ENCODE data around the gene TCAIM. TPM values are rescaled to one million over a fixed set of nuclear protein-coding genes. Genes with fewer than 3 reads are reported as not detected.

The TCAIM gene
- total and polyA plus RNA-seq, 2 donors (not counting 3 experiments of a cell fraction or from before 2014, with no cell fraction given), result 9.2 to 18.2 TPM

- ChIA-PET CTCF (no interaction called here), POLR2A (no interaction called here)
- Histone ChIP-seq H3K9me3 (replicated peaks; ENCODE audit: control insufficient read depth, insufficient read depth, low read length) (no peaks in the 10 kb centered on the region), H3K27ac (ENCODE audit: insufficient read depth, low read depth, low read length) (no peak overlapping the region), H4K20me1 (replicated peaks; ENCODE audit: control insufficient read depth, extremely low read depth, insufficient read depth, low read length) (no peaks in the 10 kb centered on the region), H3K4me1 (ENCODE audit: control insufficient read depth, extremely low read depth, insufficient read depth, low read length) (no peaks in the 10 kb centered on the region), H3K9ac (replicated peaks; ENCODE audit: extremely low read depth, insufficient read depth, low read length) (no peak overlapping the region), H3K79me2 (ENCODE audit: control insufficient read depth, insufficient read depth, low read length) (no peaks in the 10 kb centered on the region), H3K4me3 (replicated peaks in 1 of 3; ENCODE audit: insufficient read depth in 1 of 3, low read depth in 1 of 3, low read length in 3 of 3) (no peak overlapping the region), H3K4me2 (ENCODE audit: insufficient read depth, low read length) (no peak overlapping the region), H2AFZ (ENCODE audit: low read depth, low read length) (no peak overlapping the region), H3K27me3 (ENCODE audit: control insufficient read depth in 2 of 2, insufficient read depth in 2 of 2, low read length in 2 of 2) (peaks cover 4 to 5% of the 10 kb centered on the region in 2 experiments), H3K36me3 (ENCODE audit: control insufficient read depth in 2 of 2, extremely low read depth in 1 of 2, insufficient read depth in 2 of 2, low read length in 2 of 2) (no peaks in the 10 kb centered on the region), H3K9me1 (replicated peaks; ENCODE audit: control insufficient read depth, extremely low read depth, insufficient read depth, low read length) (peaks cover 2% of the 10 kb centered on the region)
- no TSS peak for BruUV-seq (replicated peaks)
- intact Hi-C loops (cut with micrococcal nuclease), result loop anchor here (10.0 kb wide), 1 partner anchor 298 kb away; the partner anchor contains the start of gene ZNF197
- DNase-seq (ENCODE audit: low read depth, low spot score) (no peak), FAIRE-seq (no peak)
- TF ChIP-seq MYC (IDR thresholded peaks at IDR 0.05; ENCODE audit: low read depth, low read length), result no peak
- dilution Hi-C loops (cut with MboI; ENCODE audit: extremely low pct_ligation_motif_present, low sequenced_read_pairs), result no loop called here
Measured at GRCh38 chr3:44326515-44326914, 12.1 kb upstream of the TCAIM start.

- H3K9me3 ChIP-seq (replicated peaks; ENCODE audit: control insufficient read depth, insufficient read depth, low read length), result no peaks in the 10 kb centered on the region
- H3K4me3 ChIP-seq (replicated peaks in 1 of 3; ENCODE audit: insufficient read depth in 1 of 3, low read depth in 1 of 3, low read length in 3 of 3), result no peak overlapping the region
- FAIRE-seq (no peak), DNase-seq (ENCODE audit: low read depth, low spot score) (no peak)
- no peak for TF ChIP-seq CTCF (IDR thresholded peaks at IDR 0.05; ENCODE audit: extremely low read depth in 1 of 2, insufficient read depth in 1 of 2, low read depth in 1 of 2, low read length in 2 of 2)
- TF ChIP-seq FOS (IDR thresholded peaks at IDR 0.05; ENCODE audit: borderline replicate concordance, insufficient read depth, low read length), result no peak
- TF ChIP-seq MAX (IDR thresholded peaks at IDR 0.05; ENCODE audit: insufficient read depth, insufficient read length), result no peak
- TF ChIP-seq JUN (IDR thresholded peaks at IDR 0.05; ENCODE audit: borderline replicate concordance, insufficient read depth, insufficient read length, low read depth), result no peak
- TF ChIP-seq GATA2 (IDR thresholded peaks at IDR 0.05; ENCODE audit: insufficient read depth, insufficient read length, low read depth, low read length), result no peak
- no peak for TF ChIP-seq MYC (IDR thresholded peaks at IDR 0.05; ENCODE audit: low read depth, low read length)
- no peak for TF ChIP-seq EZH2 (IDR thresholded peaks at IDR 0.05; ENCODE audit: borderline replicate concordance, low read depth, low read length, severe bottlenecking)
- no peak for TF ChIP-seq POLR2A (IDR thresholded peaks at IDR 0.05; ENCODE audit: low read depth, low read length)
- TF ChIP-seq POLR2AphosphoS5 (IDR thresholded peaks at IDR 0.05; ENCODE audit: insufficient read depth, low read depth, low read length), result no peak
- no peak overlapping the region for H3K4me2 ChIP-seq (ENCODE audit: insufficient read depth, low read length)
- no peaks in the 10 kb centered on the region for H3K79me2 ChIP-seq (ENCODE audit: control insufficient read depth, insufficient read depth, low read length)
- POLR2A ChIA-PET, result no interaction called here
- intact Hi-C loops (cut with micrococcal nuclease), result loop anchor here (10.0 kb wide), 1 partner anchor 295 kb away; the partner anchor contains the start of gene ZNF197
- H3K9me1 ChIP-seq (replicated peaks; ENCODE audit: control insufficient read depth, extremely low read depth, insufficient read depth, low read length), result peaks cover 2% of the 10 kb centered on the region
- no TSS peak for BruUV-seq (replicated peaks)
- CTCF ChIA-PET, result no interaction called here
- no peak overlapping the region for H3K27ac ChIP-seq (ENCODE audit: insufficient read depth, low read depth, low read length)
- dilution Hi-C loops (cut with MboI; ENCODE audit: extremely low pct_ligation_motif_present, low sequenced_read_pairs), result no loop called here
- H3K27me3 ChIP-seq (ENCODE audit: control insufficient read depth in 2 of 2, insufficient read depth in 2 of 2, low read length in 2 of 2), result peaks cover 11 to 13% of the 10 kb centered on the region in 2 experiments
- no peak overlapping the region for H2AFZ ChIP-seq (ENCODE audit: low read depth, low read length)
- no peaks in the 10 kb centered on the region for H3K4me1 ChIP-seq (ENCODE audit: control insufficient read depth, extremely low read depth, insufficient read depth, low read length)
- H3K36me3 ChIP-seq (ENCODE audit: control insufficient read depth in 2 of 2, extremely low read depth in 1 of 2, insufficient read depth in 2 of 2, low read length in 2 of 2), result no peaks in the 10 kb centered on the region
- H4K20me1 ChIP-seq (replicated peaks; ENCODE audit: control insufficient read depth, extremely low read depth, insufficient read depth, low read length), result no peaks in the 10 kb centered on the region
- no peak overlapping the region for H3K9ac ChIP-seq (replicated peaks; ENCODE audit: extremely low read depth, insufficient read depth, low read length)
Measured at GRCh38 chr3:44329946-44330345, 8.6 kb upstream of the TCAIM start.
